ENCODE data around the gene GRIN1.
A peak's percentile ranks its signal among the peaks of the same experiment; 100 is the strongest.

DNA sequence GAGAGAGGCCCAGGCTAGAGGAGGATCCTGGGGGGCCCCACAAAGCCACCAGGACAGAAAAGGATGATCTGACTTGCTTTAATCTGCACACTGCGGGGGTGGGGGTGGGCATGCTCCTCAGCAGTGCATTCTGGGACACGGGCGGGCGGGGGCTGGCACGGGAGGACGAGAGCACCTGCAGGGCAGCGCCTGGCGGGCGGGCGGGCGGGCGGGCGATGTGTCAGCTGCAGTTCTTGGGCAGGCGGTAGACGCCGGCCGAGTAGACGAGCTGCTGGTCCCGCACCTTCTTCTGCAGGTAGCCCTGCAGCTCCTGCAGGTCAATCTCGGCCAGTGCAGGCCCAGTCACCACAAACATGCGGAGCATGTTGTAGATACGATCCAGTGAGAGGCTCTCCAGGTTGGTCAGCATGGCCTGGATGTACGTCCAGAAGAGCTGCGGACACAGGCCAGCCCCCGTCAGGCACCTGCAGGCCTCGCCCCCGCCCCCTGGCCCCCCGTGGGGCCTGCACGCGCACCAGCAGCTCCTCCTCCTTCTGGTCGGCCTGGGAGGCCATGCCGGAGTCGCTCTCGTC is 35.9 kb downstream of the GRIN1 start:
- no peak for TF ChIP-seq EZH2 (IDR thresholded peaks at IDR 0.05; ENCODE audit: borderline replicate concordance)
- TF ChIP-seq, protein P1, sequence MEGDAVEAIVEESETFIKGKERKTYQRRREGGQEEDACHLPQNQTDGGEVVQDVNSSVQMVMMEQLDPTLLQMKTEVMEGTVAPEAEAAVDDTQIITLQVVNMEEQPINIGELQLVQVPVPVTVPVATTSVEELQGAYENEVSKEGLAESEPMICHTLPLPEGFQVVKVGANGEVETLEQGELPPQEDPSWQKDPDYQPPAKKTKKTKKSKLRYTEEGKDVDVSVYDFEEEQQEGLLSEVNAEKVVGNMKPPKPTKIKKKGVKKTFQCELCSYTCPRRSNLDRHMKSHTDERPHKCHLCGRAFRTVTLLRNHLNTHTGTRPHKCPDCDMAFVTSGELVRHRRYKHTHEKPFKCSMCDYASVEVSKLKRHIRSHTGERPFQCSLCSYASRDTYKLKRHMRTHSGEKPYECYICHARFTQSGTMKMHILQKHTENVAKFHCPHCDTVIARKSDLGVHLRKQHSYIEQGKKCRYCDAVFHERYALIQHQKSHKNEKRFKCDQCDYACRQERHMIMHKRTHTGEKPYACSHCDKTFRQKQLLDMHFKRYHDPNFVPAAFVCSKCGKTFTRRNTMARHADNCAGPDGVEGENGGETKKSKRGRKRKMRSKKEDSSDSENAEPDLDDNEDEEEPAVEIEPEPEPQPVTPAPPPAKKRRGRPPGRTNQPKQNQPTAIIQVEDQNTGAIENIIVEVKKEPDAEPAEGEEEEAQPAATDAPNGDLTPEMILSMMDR (IDR thresholded peaks at IDR 0.05; ENCODE audit: poor library complexity): peak; percentile 1

Data from hepatocyte (in vitro differentiated cells).